Body of pancreas (tissue), 4 donors: ENCODE data around the gene NOP56. TPM values are rescaled to one million over a fixed set of nuclear protein-coding genes. Genes with fewer than 3 reads are reported as not detected.

Source experiments
- ATAC-seq: fragments of 150-250 bp; one replicate; pipeline ENCODE4 v1.9.1; 2016
- DNase-seq, 4 donors: peaks; one replicate each; pipeline ENCODE4 v3.0.0-alpha.2; 2019
- H3K27ac ChIP-seq, 4 donors: fragments of 200-600 bp; sonication (generic); 1 replicate in 3 of 4; 2 replicates in 1 of 4; pipeline versions ENCODE4 v1.5.1 to v1.6.1; 2016 to 2019; ENCODE audit warnings: mild to moderate bottlenecking in 1 of 4, mixed read lengths in 1 of 4, moderate library complexity in 1 of 4
- H3K27me3 ChIP-seq, 2 donors: fragments of 200-600 bp; sonication (generic); one replicate each; pipeline ENCODE4 v1.6.0; 2016; ENCODE audit warnings: mild to moderate bottlenecking in 1 of 2
- H3K36me3 ChIP-seq, 2 donors: fragments of 200-600 bp; sonication (generic); replicated peaks in 1 of 2; 2 replicates each; pipeline ENCODE4 v1.5.1; 2016; ENCODE audit warnings: low read depth in 2 of 2; ENCODE audit not compliant: insufficient read depth in 1 of 2
- H3K4me1 ChIP-seq: fragments of 200-600 bp; sonication (generic); one replicate; pipeline ENCODE4 v1.6.0; 2016
- H3K4me3 ChIP-seq, 2 donors: fragments of 200-600 bp; sonication (generic); 1 replicate in 1 of 2; 2 replicates in 1 of 2; pipeline ENCODE4 v1.5.1; 2016 to 2019
- H3K9me3 ChIP-seq, 3 donors: fragments of 200-600 bp; sonication (generic); 1 replicate in 2 of 3; 2 replicates in 1 of 3; pipeline ENCODE4 v1.5.1; 2016
- CTCF ChIP-seq, 7 experiments: fragments of 450-650 bp in 4 of 7; fragments of 200-600 bp in 3 of 7; sonication (generic) in 3 of 7; IDR thresholded peaks; one replicate each; pipeline ENCODE4 v1.5.1; 2016 to 2019; ENCODE audit warnings: antibody characterized with exemption in 7 of 7
- POLR2A ChIP-seq, 3 donors: fragments of 450-650 bp; IDR thresholded peaks; one replicate each; pipeline ENCODE4 v1.6.1; 2016; ENCODE audit warnings: antibody characterized with exemption in 3 of 3, mild to moderate bottlenecking in 2 of 3
- WGBS, 2 donors: methylation state at CpG; one replicate each; pipeline ENCODE4 v1.1.5; 2017; 5-methylcytosine and 5-hydroxymethylcytosine counted together
- intact Hi-C: fragments of 100-400 bp; cut with DNase I; formaldehyde crosslinking; loops from one replicate; pipeline ENCODE4 v1.15.1; 2023
- total RNA-seq, 2 donors: library from RNA; depleted of rRNA; stranded (reverse); fragments of >200 nt; gene quantifications; one replicate each; pipeline ENCODE4 v1.1.0, GENCODE V29; 2016

Gene NOP56
- total RNA-seq, 2 donors from 2014 or later, result 57.1 to 165 TPM

GRCh38 chr20:2625062-2625461 lies 27.4 kb upstream of the NOP56 start:
- Histone ChIP-seq H3K27me3 (no peaks in the 10 kb centered on the region), H3K9me3 (no peaks in the 10 kb centered on the region), H3K36me3 (no peaks in the 10 kb centered on the region), H3K27ac (no peak overlapping the region), H3K4me3 (no peak overlapping the region), H3K4me1 (no peaks in the 10 kb centered on the region)
- TF ChIP-seq POLR2A (IDR thresholded peaks at IDR 0.05), result no peak
- TF ChIP-seq CTCF (IDR thresholded peaks at IDR 0.05), result no peak
- intact Hi-C loops, result no loop called here
- DNase-seq, result no peak
- 33 to 39% methylated on average over 2 of the region's 2 CpGs for WGBS, 2 donors
- no peak for ATAC-seq

- Histone ChIP-seq H3K4me1 (no peaks in the 10 kb centered on the region), H3K4me3 (no peak overlapping the region), H3K27ac (no peak overlapping the region), H3K36me3 (no peaks in the 10 kb centered on the region), H3K27me3 (no peaks in the 10 kb centered on the region), H3K9me3 (no peaks in the 10 kb centered on the region)
- intact Hi-C loops, result no loop called here
- no peak for ATAC-seq
- DNase-seq, result peak in 1 of 4 donors; percentile 5
- WGBS, 2 donors, result 60% methylated on average over 9 of the region's 9 CpGs
- TF ChIP-seq POLR2A (IDR thresholded peaks at IDR 0.05) (no peak), CTCF (IDR thresholded peaks at IDR 0.05) (no peak)
Measured at GRCh38 chr20:2626853-2627541, 25.4 kb upstream of the NOP56 start.

GRCh38 chr20:2631228-2631627 lies 21.2 kb upstream of the NOP56 start:
- Histone ChIP-seq H3K4me3 (no peak overlapping the region), H3K9me3 (no peaks in the 10 kb centered on the region), H3K4me1 (peaks cover 11% of the 10 kb centered on the region), H3K27me3 (no peaks in the 10 kb centered on the region), H3K27ac (no peak overlapping the region), H3K36me3 (no peaks in the 10 kb centered on the region)
- ATAC-seq (no peak), DNase-seq (no peak)
- intact Hi-C loops, result no loop called here
- 22 to 29% methylated on average over 1 of the region's 1 CpG for whole genome bisulfite sequencing, 2 donors
- no peak for TF ChIP-seq POLR2A (IDR thresholded peaks at IDR 0.05)
- TF ChIP-seq CTCF (IDR thresholded peaks at IDR 0.05), result no peak

- DNase-seq, result peak in 1 of 4 donors; percentile 46
- intact Hi-C loops, result no loop called here
- ATAC-seq, result peak; percentile 21
- Histone ChIP-seq H3K27ac (no peak overlapping the region), H3K27me3 (no peaks in the 10 kb centered on the region), H3K4me1 (peaks cover 11% of the 10 kb centered on the region), H3K9me3 (no peaks in the 10 kb centered on the region), H3K36me3 (no peaks in the 10 kb centered on the region), H3K4me3 (no peak overlapping the region)
- 0 to 3% methylated on average over 1 of the region's 1 CpG for WGBS, 2 donors
- no peak for TF ChIP-seq POLR2A (IDR thresholded peaks at IDR 0.05)
- TF ChIP-seq CTCF (IDR thresholded peaks at IDR 0.05), result no peak
Measured at GRCh38 chr20:2633381-2633780, 19.1 kb upstream of the NOP56 start.

GRCh38 chr20:2637246-2637645 lies 15.2 kb upstream of the NOP56 start:
- Histone ChIP-seq H3K27me3 (no peaks in the 10 kb centered on the region), H3K27ac (no peak overlapping the region), H3K9me3 (no peaks in the 10 kb centered on the region), H3K4me1 (peaks cover 11% of the 10 kb centered on the region), H3K36me3 (no peaks in the 10 kb centered on the region), H3K4me3 (no peak overlapping the region)
- TF ChIP-seq CTCF (IDR thresholded peaks at IDR 0.05) (no peak), POLR2A (IDR thresholded peaks at IDR 0.05) (no peak)
- ATAC-seq (no peak), DNase-seq (no peak)
- WGBS, 2 donors, result 64 to 80% methylated on average over 6 of the region's 6 CpGs
- intact Hi-C loops, result no loop called here
